OCI-LY7 (cell line): ENCODE measurements around the gene ELFN1. TPM values are rescaled to one million over a fixed set of nuclear protein-coding genes. Genes with fewer than 3 reads are reported as not detected.

Experiments used
- BruUV-seq: library from RNA; stranded (reverse); fragments of 400-500 nt; replicated peaks from 2 replicates; lab custom pipeline; 2021; lab: Mats Ljungman, UMichigan
- CTCF ChIA-PET: fragments of 300-600 bp; sonication (Branson Sonifier 250); formaldehyde crosslinking; loops from one replicate; lab custom pipeline; 2022; ENCODE audit warnings: antibody characterized with exemption; ENCODE audit not compliant: unreplicated experiment; lab: Charles Lee
- POLR2A ChIA-PET: fragments of 300-600 bp; sonication (Branson Sonifier 250); formaldehyde crosslinking; loops from one replicate; lab custom pipeline; 2022; ENCODE audit warnings: antibody characterized with exemption; lab: Charles Lee
- DNase-seq: peaks from one replicate; pipeline ENCODE4 v3.0.0-alpha.2; 2015; ENCODE audit warnings: low spot score
- H2AFZ ChIP-seq: fragments of 200-600 bp; sonication (generic), shearing (Covaris generic); 2 replicates; pipeline ENCODE4 v1.6.1; 2014; ENCODE audit warnings: mild to moderate bottlenecking, antibody characterized with exemption, low read length, moderate library complexity
- H3K27ac ChIP-seq: fragments of 200-600 bp; sonication (generic); 2 replicates; pipeline ENCODE4 v1.5.1; 2014; ENCODE audit warnings: mixed run types, low read depth, mild to moderate bottlenecking, moderate library complexity, low read length, inconsistent platforms; ENCODE audit not compliant: poor library complexity, severe bottlenecking
- H3K36me3 ChIP-seq: fragments of 200-600 bp; sonication (generic); 2 replicates; pipeline ENCODE4 v1.6.1; 2014; ENCODE audit warnings: mild to moderate bottlenecking, antibody characterized with exemption, low read length, moderate library complexity, mixed read lengths; ENCODE audit not compliant: insufficient read depth
- H3K4me1 ChIP-seq: fragments of 200-600 bp; sonication (generic); 2 replicates; pipeline ENCODE4 v1.5.1; 2014; ENCODE audit warnings: mild to moderate bottlenecking, low read length; ENCODE audit not compliant: insufficient read depth, poor library complexity, severe bottlenecking
- H3K4me2 ChIP-seq: fragments of 200-600 bp; sonication (generic); 2 replicates; pipeline ENCODE4 v1.6.1; 2014; ENCODE audit warnings: mild to moderate bottlenecking, low read length
- H3K4me3 ChIP-seq: fragments of 200-600 bp; sonication (generic); 2 replicates; pipeline ENCODE4 v1.5.1; 2014; ENCODE audit warnings: mild to moderate bottlenecking, low read depth, low read length; ENCODE audit not compliant: poor library complexity, severe bottlenecking
- H3K79me2 ChIP-seq: fragments of 200-600 bp; sonication (generic); 2 replicates; pipeline ENCODE4 v1.6.1; 2016; ENCODE audit warnings: low read depth, mild to moderate bottlenecking, low read length, moderate library complexity, mixed read lengths; ENCODE audit not compliant: insufficient read depth
- H3K9me2 ChIP-seq: fragments of 200-600 bp; sonication (generic); 2 replicates; pipeline ENCODE4 v1.6.1; 2016; ENCODE audit warnings: mild to moderate bottlenecking, low read length, mixed read lengths; ENCODE audit not compliant: insufficient read depth
- H3K9me3 ChIP-seq: fragments of 200-600 bp; sonication (generic); 2 replicates; pipeline ENCODE4 v1.6.1; 2014; ENCODE audit warnings: mild to moderate bottlenecking, mixed run types, low read length, mixed read lengths
- H4K20me1 ChIP-seq: fragments of 200-600 bp; sonication (generic); 2 replicates; pipeline ENCODE4 v1.6.1; 2014; ENCODE audit warnings: mild to moderate bottlenecking, antibody characterized with exemption, low read length, moderate library complexity, mixed read lengths; ENCODE audit not compliant: insufficient read depth
- CTCF ChIP-seq: fragments of 200-600 bp; sonication (generic); conservative IDR thresholded peaks from 2 replicates; pipeline ENCODE4 v1.5.1; 2014; ENCODE audit warnings: mild to moderate bottlenecking, antibody characterized with exemption, low read length, moderate library complexity, mixed read lengths
- EZH2phosphoT487 ChIP-seq: fragments of 200-600 bp; sonication (generic); IDR thresholded peaks from 2 replicates; pipeline ENCODE4 v1.6.1; 2018; ENCODE audit warnings: low read depth, borderline replicate concordance, mild to moderate bottlenecking, mixed run types, antibody characterized with exemption, low read length, moderate library complexity, mixed read lengths
- intact Hi-C: fragments of 100-400 bp; cut with micrococcal nuclease; formaldehyde crosslinking; loops from one replicate; pipeline ENCODE4 v1.10.0; 2022; ENCODE audit not compliant: unreplicated experiment
- total RNA-seq, 2 experiments: library from RNA; depleted of rRNA in 1 of 2; stranded (reverse); fragments of >200 nt in 1 of 2; shearing (Covaris generic) in 1 of 2; gene quantifications; 2 replicates each; pipeline ENCODE4 v1.2.3, GENCODE V29; 2014 to 2022

ELFN1 gene
- total RNA-seq, 2 experiments from 2014 or later = not detected

- H3K9me3 ChIP-seq = 0 out of 2 replicates have a peak, but pooled peaks cover 6% of the 10 kb centered on the region
- no peaks in the 10 kb centered on the region for H3K4me1 ChIP-seq
- H3K79me2 ChIP-seq = no peaks in the 10 kb centered on the region
- no peak for DNase-seq
- ChIA-PET POLR2A (no interaction called here), CTCF (no interaction called here)
- H3K9me2 ChIP-seq = no peaks in the 10 kb centered on the region
- no peak overlapping the region for H3K27ac ChIP-seq
- H3K4me3 ChIP-seq = no peak overlapping the region
- no peak overlapping the region for H2AFZ ChIP-seq
- H3K4me2 ChIP-seq = no peak overlapping the region
- no peaks in the 10 kb centered on the region for H3K36me3 ChIP-seq
- intact Hi-C loops = no loop called here
- BruUV-seq = no TSS peak
- no peaks in the 10 kb centered on the region for H4K20me1 ChIP-seq
- TF ChIP-seq CTCF (no peak), EZH2phosphoT487 (no peak)
Measured at GRCh38 chr7:1700086-1700485, 30.0 kb downstream of the ELFN1 start.

GRCh38 chr7:1700536-1701333 lies 30.7 kb downstream of the ELFN1 start:
- no peaks in the 10 kb centered on the region for H4K20me1 ChIP-seq
- intact Hi-C loops = no loop called here
- H3K4me1 ChIP-seq = no peaks in the 10 kb centered on the region
- BruUV-seq = no TSS peak
- no peaks in the 10 kb centered on the region for H3K9me2 ChIP-seq
- no peaks in the 10 kb centered on the region for H3K79me2 ChIP-seq
- ChIA-PET POLR2A (no interaction called here), CTCF (no interaction called here)
- no peaks in the 10 kb centered on the region for H3K36me3 ChIP-seq
- TF ChIP-seq CTCF (no peak), EZH2phosphoT487 (no peak)
- no peak overlapping the region for H3K4me3 ChIP-seq
- no peak overlapping the region for H3K27ac ChIP-seq
- no peak overlapping the region for H2AFZ ChIP-seq
- no peak overlapping the region for H3K4me2 ChIP-seq
- no peak for DNase-seq
- 0 out of 2 replicates have a peak, but pooled peaks cover 6% of the 10 kb centered on the region for H3K9me3 ChIP-seq

- CTCF ChIA-PET = no interaction called here
- H3K36me3 ChIP-seq = no peaks in the 10 kb centered on the region
- H4K20me1 ChIP-seq = no peaks in the 10 kb centered on the region
- TF ChIP-seq CTCF (no peak), EZH2phosphoT487 (no peak)
- no peak overlapping the region for H2AFZ ChIP-seq
- intact Hi-C loops = no loop called here
- DNase-seq = no peak
- H3K27ac ChIP-seq = no peak overlapping the region
- no peak overlapping the region for H3K4me2 ChIP-seq
- H3K9me2 ChIP-seq = no peaks in the 10 kb centered on the region
- no peaks in the 10 kb centered on the region for H3K79me2 ChIP-seq
- POLR2A ChIA-PET = interaction anchor here (0.6 kb wide), 2 partner anchors 80 to 903 kb away, joined by 3 read pairs; no protein-coding TSS in a partner anchor
- H3K4me3 ChIP-seq = no peak overlapping the region
- no peaks in the 10 kb centered on the region for H3K4me1 ChIP-seq
- no TSS peak for BruUV-seq
- H3K9me3 ChIP-seq = 0 out of 2 replicates have a peak, but pooled peaks cover 6% of the 10 kb centered on the region
Measured at GRCh38 chr7:1702652-1703051, 32.6 kb downstream of the ELFN1 start.
